Upper lobe of left lung (tissue), 6 donors: ENCODE results near the gene TAAR9. TPM values are rescaled to one million over a fixed set of nuclear protein-coding genes. Genes with fewer than 3 reads are reported as not detected.

Experiments
- ATAC-seq, 2 donors: fragments of 200-7000 bp; cut with Tn5 transposase; one replicate each; pipeline ENCODE4 v1.9.1; 2022; ENCODE audit warnings: mild to moderate bottlenecking in 2 of 2, moderate library complexity in 2 of 2; ENCODE audit not compliant: low FRiP score in 2 of 2
- DNase-seq, 2 donors: peaks; one replicate each; pipeline ENCODE4 v3.0.0-alpha.2; 2019 to 2020
- H3K27ac ChIP-seq, 4 donors: fragments of 200-600 bp; sonication (generic); one replicate each; pipeline ENCODE4 v1.5.1; 2016 to 2019
- H3K27me3 ChIP-seq, 4 donors: fragments of 200-600 bp; sonication (generic); one replicate each; pipeline ENCODE4 v1.5.1; 2017 to 2019
- H3K36me3 ChIP-seq, 4 donors: fragments of 200-600 bp; sonication (generic); one replicate each; pipeline ENCODE4 v1.5.1; 2016 to 2019
- H3K4me1 ChIP-seq, 4 donors: fragments of 200-600 bp; sonication (generic); one replicate each; pipeline ENCODE4 v1.5.1; 2018 to 2019
- H3K4me3 ChIP-seq, 4 donors: fragments of 200-600 bp; sonication (generic); one replicate each; pipeline ENCODE4 v1.5.1; 2017 to 2019; ENCODE audit warnings: mild to moderate bottlenecking in 2 of 4, moderate library complexity in 1 of 4
- H3K9me3 ChIP-seq, 4 donors: fragments of 200-600 bp; sonication (generic); one replicate each; pipeline ENCODE4 v1.5.1; 2018 to 2019
- EP300 ChIP-seq, 4 donors: sonication (generic); formaldehyde crosslinking; IDR thresholded peaks; one replicate each; pipeline ENCODE4 v1.5.1; 2017; ENCODE audit warnings: antibody characterized with exemption in 4 of 4, control low read depth in 2 of 4
- POLR2A ChIP-seq, 4 donors: fragments of 450-650 bp; IDR thresholded peaks; one replicate each; pipeline ENCODE4 v1.5.1; 2016 to 2017; ENCODE audit warnings: antibody characterized with exemption in 4 of 4, mild to moderate bottlenecking in 2 of 4
- POLR2AphosphoS5 ChIP-seq, 2 donors: sonication (generic); formaldehyde crosslinking; IDR thresholded peaks; one replicate each; pipeline ENCODE4 v1.5.1; 2017; ENCODE audit warnings: antibody characterized with exemption in 2 of 2
- WGBS, 2 donors: methylation state at CpG; one replicate each; pipeline ENCODE4 v1.1.5; 2017 to 2018; 5-methylcytosine and 5-hydroxymethylcytosine counted together
- total RNA-seq, 6 donors: library from RNA; depleted of rRNA in 4 of 6; stranded (reverse); fragments of >200 nt in 4 of 6; gene quantifications; one replicate each; pipeline versions ENCODE4 v1.1.0 to v1.2.1, GENCODE V29; 2016 to 2021
- TF ChIP-seq, protein P1 (sequence below), 6 experiments: fragments of 450-650 bp in 4 of 6; fragments of 200-600 bp in 2 of 6; sonication (generic) in 2 of 6; IDR thresholded peaks; one replicate each; pipeline ENCODE4 v1.5.1; 2016 to 2019; ENCODE audit warnings: antibody characterized with exemption in 6 of 6
- donor health status: DM: no; HTN: no; CAD: no; lungs with moderate emphysema.
- donor health status: DM: no; HTN: yes; CAD: no; lungs with severe emphysema.

The TAAR9 gene
- total RNA-seq, 6 donors from 2014 or later, result not detected

- 38 to 64% methylated on average over 4 of the region's 4 CpGs for WGBS, 2 donors
- no peaks in the 10 kb centered on the region for H3K27me3 ChIP-seq
- H3K36me3 ChIP-seq, result peaks cover 0 to 39% (median 11%) of the 10 kb centered on the region in 4 donors
- no peak for ATAC-seq
- no peak overlapping the region for H3K4me3 ChIP-seq
- DNase-seq, result no peak
- H3K27ac ChIP-seq, result no peak overlapping the region
- no peaks in the 10 kb centered on the region for H3K9me3 ChIP-seq
- H3K4me1 ChIP-seq, result peaks cover 13 to 32% (median 24%) of the 10 kb centered on the region in 4 donors
- TF ChIP-seq POLR2AphosphoS5 (IDR thresholded peaks at IDR 0.05) (no peak), EP300 (IDR thresholded peaks at IDR 0.05) (no peak), POLR2A (IDR thresholded peaks at IDR 0.05) (no peak)
- TF ChIP-seq, protein P1, sequence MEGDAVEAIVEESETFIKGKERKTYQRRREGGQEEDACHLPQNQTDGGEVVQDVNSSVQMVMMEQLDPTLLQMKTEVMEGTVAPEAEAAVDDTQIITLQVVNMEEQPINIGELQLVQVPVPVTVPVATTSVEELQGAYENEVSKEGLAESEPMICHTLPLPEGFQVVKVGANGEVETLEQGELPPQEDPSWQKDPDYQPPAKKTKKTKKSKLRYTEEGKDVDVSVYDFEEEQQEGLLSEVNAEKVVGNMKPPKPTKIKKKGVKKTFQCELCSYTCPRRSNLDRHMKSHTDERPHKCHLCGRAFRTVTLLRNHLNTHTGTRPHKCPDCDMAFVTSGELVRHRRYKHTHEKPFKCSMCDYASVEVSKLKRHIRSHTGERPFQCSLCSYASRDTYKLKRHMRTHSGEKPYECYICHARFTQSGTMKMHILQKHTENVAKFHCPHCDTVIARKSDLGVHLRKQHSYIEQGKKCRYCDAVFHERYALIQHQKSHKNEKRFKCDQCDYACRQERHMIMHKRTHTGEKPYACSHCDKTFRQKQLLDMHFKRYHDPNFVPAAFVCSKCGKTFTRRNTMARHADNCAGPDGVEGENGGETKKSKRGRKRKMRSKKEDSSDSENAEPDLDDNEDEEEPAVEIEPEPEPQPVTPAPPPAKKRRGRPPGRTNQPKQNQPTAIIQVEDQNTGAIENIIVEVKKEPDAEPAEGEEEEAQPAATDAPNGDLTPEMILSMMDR (IDR thresholded peaks at IDR 0.05), result no peak
Measured at GRCh38 chr6:132496519-132497180, 41.4 kb upstream of the TAAR9 start.

GRCh38 chr6:132498638-132499037, 39.4 kb upstream of the TAAR9 start:
- no peaks in the 10 kb centered on the region for H3K9me3 ChIP-seq
- H3K4me3 ChIP-seq, result no peak overlapping the region
- 69 to 74% methylated on average over 3 of the region's 3 CpGs for WGBS, 2 donors
- no peaks in the 10 kb centered on the region for H3K27me3 ChIP-seq
- peaks cover 0 to 57% (median 21%) of the 10 kb centered on the region in 4 donors for H3K36me3 ChIP-seq
- ATAC-seq (peak in 1 of 2 donors; percentile 55), DNase-seq (no peak)
- no peak overlapping the region for H3K27ac ChIP-seq
- TF ChIP-seq POLR2AphosphoS5 (IDR thresholded peaks at IDR 0.05), result no peak
- TF ChIP-seq POLR2A (IDR thresholded peaks at IDR 0.05), result no peak
- TF ChIP-seq, protein P1 (IDR thresholded peaks at IDR 0.05), result no peak
- TF ChIP-seq EP300 (IDR thresholded peaks at IDR 0.05), result no peak
- peaks cover 11 to 21% (median 13%) of the 10 kb centered on the region in 4 donors for H3K4me1 ChIP-seq

DNA sequence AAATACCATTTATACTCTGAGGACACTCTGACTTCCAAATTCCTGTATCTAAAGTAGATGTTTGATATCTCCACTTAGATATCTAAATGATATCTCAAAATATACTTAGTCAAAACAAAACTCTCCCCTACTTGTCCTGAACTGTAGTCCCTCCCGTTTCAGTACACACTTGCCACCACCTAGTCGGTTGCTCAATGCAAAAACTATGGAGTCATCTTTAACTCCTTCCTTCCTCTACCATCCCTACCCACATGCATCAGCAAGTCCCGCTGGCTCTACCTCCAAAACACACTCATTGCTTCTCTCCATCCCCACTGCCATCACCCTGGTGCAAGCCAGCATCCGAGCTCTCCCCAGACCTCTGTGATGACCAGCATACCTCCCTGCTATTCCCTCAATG, 38.3 kb upstream of the TAAR9 start:
- H3K9me3 ChIP-seq, result no peaks in the 10 kb centered on the region
- TF ChIP-seq POLR2A (IDR thresholded peaks at IDR 0.05) (no peak), POLR2AphosphoS5 (IDR thresholded peaks at IDR 0.05) (no peak), EP300 (IDR thresholded peaks at IDR 0.05) (no peak)
- TF ChIP-seq, protein P1 (IDR thresholded peaks at IDR 0.05), result no peak
- H3K4me1 ChIP-seq, result peaks cover 19 to 32% (median 21%) of the 10 kb centered on the region in 4 donors
- peak; percentile 63 to 73 for ATAC-seq
- H3K36me3 ChIP-seq, result peaks cover 0 to 54% (median 19%) of the 10 kb centered on the region in 4 donors
- H3K4me3 ChIP-seq, result no peak overlapping the region
- peak overlapping the region in 2 of 4 donors; percentile 6 to 23 for H3K27ac ChIP-seq
- 43 to 46% methylated on average over 4 of the region's 4 CpGs for WGBS, 2 donors
- H3K27me3 ChIP-seq, result no peaks in the 10 kb centered on the region
- DNase-seq, result no peak

- Histone ChIP-seq H3K9me3 (no peaks in the 10 kb centered on the region), H3K4me3 (no peak overlapping the region), H3K36me3 (peaks cover 0 to 28% (median 17%) of the 10 kb centered on the region in 4 donors), H3K27ac (no peak overlapping the region), H3K27me3 (no peaks in the 10 kb centered on the region), H3K4me1 (peaks cover 25 to 52% (median 37%) of the 10 kb centered on the region in 4 donors)
- TF ChIP-seq POLR2AphosphoS5 (IDR thresholded peaks at IDR 0.05) (no peak), EP300 (IDR thresholded peaks at IDR 0.05) (no peak), POLR2A (IDR thresholded peaks at IDR 0.05) (no peak)
- TF ChIP-seq, protein P1 (IDR thresholded peaks at IDR 0.05), result no peak
- no peak for ATAC-seq
- no peak for DNase-seq
- 77 to 86% methylated on average over 5 of the region's 5 CpGs for WGBS, 2 donors
Measured at GRCh38 chr6:132504757-132505156, 33.3 kb upstream of the TAAR9 start.

- ATAC-seq, result no peak
- WGBS, 2 donors, result 86 to 96% methylated on average over 1 of the region's 1 CpG
- Histone ChIP-seq H3K36me3 (peaks cover 0 to 28% (median 17%) of the 10 kb centered on the region in 4 donors), H3K9me3 (no peaks in the 10 kb centered on the region), H3K4me1 (peaks cover 23 to 51% (median 35%) of the 10 kb centered on the region in 4 donors), H3K27me3 (no peaks in the 10 kb centered on the region), H3K27ac (no peak overlapping the region), H3K4me3 (no peak overlapping the region)
- no peak for DNase-seq
- TF ChIP-seq, protein P1 (IDR thresholded peaks at IDR 0.05), result no peak
- TF ChIP-seq EP300 (IDR thresholded peaks at IDR 0.05) (no peak), POLR2A (IDR thresholded peaks at IDR 0.05) (no peak)
Measured at GRCh38 chr6:132505158-132505557, 32.9 kb upstream of the TAAR9 start.
